CD4-positive, alpha-beta T cell treated with Interleukin-15 for 4 hours (primary cell): ENCODE measurements around the gene CABP4.

ENCODE experiments used
- DNase-seq: peaks from one replicate; pipeline ENCODE4 v3.0.0-alpha.2; 2020; ENCODE audit warnings: low spot score

The CABP4 gene

GRCh38 chr11:67455054-67455453 is at the start of gene CABP4:
CABP4 (plus strand) TSS chr11:67455354; CDS start chr11:67455424, 70 bp downstream.
- no peak for DNase-seq

GRCh38 chr11:67405688-67406339 is 49.3 kb upstream of the CABP4 start:
- no peak for DNase-seq

- no peak for DNase-seq
These were observed 48.7 kb upstream of the CABP4 start for GRCh38 chr11:67406420-67406968.

- DNase-seq, result no peak
These were observed 48.0 kb upstream of the CABP4 start for GRCh38 chr11:67406969-67407687.

- no peak for DNase-seq
These were observed 47.4 kb upstream of the CABP4 start for GRCh38 chr11:67407688-67408163.

GRCh38 chr11:67408437-67409200 is 46.5 kb upstream of the CABP4 start:
- no peak for DNase-seq

GRCh38 chr11:67409261-67409666 is 45.9 kb upstream of the CABP4 start:
- DNase-seq, result peak; percentile 75

GRCh38 chr11:67409781-67410368 is 45.3 kb upstream of the CABP4 start:
- DNase-seq, result no peak

GRCh38 chr11:67410369-67410831 is 44.8 kb upstream of the CABP4 start:
- no peak for DNase-seq

GRCh38 chr11:67410984-67411784 is 44.0 kb upstream of the CABP4 start:
- no peak for DNase-seq

GRCh38 chr11:67411785-67412152 is 43.4 kb upstream of the CABP4 start:
- DNase-seq, result no peak

- DNase-seq, result no peak
These were observed 42.5 kb upstream of the CABP4 start for GRCh38 chr11:67412495-67413179.

GRCh38 chr11:67413266-67413849 is 41.8 kb upstream of the CABP4 start:
- no peak for DNase-seq

GRCh38 chr11:67415501-67416304 is 39.5 kb upstream of the CABP4 start, which contains the start of gene CARNS1:
CARNS1 (plus strand) TSS chr11:67415678; CDS start chr11:67416200, 522 bp downstream.
- DNase-seq, result no peak

GRCh38 chr11:67416416-67417335 is 38.5 kb upstream of the CABP4 start:
- DNase-seq, result peak; percentile 87

- DNase-seq, result no peak
These were observed 37.7 kb upstream of the CABP4 start for GRCh38 chr11:67417425-67417824.

- DNase-seq, result no peak
These were observed 36.5 kb upstream of the CABP4 start for GRCh38 chr11:67418476-67419281.
